ENCODE data around the gene WBP1L. TPM values are rescaled to one million over a fixed set of nuclear protein-coding genes. Genes with fewer than 3 reads are reported as not detected.

The WBP1L gene
- total and polyA plus RNA-seq, 2 of the 13 experiments (the other 11 are each of a cell fraction or from before 2014, with no cell fraction given): 8.3 to 12.3 TPM

DNA sequence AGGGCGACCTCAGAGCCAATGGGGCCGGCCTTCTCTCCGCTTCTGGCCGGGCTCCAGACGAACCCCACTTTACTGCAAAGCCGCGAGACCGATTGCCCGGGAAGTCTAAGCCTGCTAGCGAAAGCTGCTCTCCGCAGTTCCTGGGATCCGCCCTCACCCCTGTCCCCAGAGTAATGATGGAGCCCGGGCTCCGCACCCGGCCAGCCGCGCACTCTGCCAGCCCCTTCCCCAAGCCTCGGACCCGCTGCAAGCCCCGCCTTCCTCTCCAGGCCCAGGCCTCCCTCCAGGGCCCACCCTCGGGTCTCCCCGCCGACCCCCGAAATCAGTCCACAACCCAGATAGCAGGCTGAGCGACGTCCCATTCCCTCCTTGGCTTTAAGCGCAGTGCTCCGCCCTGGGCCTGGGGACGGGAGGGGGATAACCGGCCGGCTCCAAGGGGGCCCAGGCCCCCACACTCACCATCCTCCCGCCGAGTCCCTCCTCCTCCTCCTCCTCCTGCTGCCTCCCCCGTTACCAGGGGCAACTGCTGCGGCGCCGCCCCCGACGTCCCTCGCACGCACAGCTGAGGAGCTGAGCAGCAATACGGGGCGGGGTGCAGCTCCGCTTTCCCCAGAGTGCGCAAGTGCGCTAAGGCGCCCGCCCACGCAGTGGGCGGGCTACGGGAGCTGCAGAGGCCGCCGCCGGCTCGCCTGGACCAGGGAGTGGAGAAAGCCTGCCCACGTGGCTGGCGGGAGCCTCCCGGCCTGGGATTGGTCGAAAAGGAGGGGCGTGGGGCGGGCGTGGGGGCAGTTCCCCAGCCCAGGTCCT, 29.7 kb upstream of the WBP1L start, which contains the start of gene ARL3 (continued):
- TF ChIP-seq, protein P1, sequence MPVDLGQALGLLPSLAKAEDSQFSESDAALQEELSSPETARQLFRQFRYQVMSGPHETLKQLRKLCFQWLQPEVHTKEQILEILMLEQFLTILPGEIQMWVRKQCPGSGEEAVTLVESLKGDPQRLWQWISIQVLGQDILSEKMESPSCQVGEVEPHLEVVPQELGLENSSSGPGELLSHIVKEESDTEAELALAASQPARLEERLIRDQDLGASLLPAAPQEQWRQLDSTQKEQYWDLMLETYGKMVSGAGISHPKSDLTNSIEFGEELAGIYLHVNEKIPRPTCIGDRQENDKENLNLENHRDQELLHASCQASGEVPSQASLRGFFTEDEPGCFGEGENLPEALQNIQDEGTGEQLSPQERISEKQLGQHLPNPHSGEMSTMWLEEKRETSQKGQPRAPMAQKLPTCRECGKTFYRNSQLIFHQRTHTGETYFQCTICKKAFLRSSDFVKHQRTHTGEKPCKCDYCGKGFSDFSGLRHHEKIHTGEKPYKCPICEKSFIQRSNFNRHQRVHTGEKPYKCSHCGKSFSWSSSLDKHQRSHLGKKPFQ (CRISPR knock-in tag; IDR thresholded peaks at IDR 0.05; ENCODE audit: insufficient replicate concordance): peak; percentile 44
- TF ChIP-seq ZNF558 (CRISPR knock-in tag; IDR thresholded peaks at IDR 0.05; ENCODE audit: borderline replicate concordance): 0 out of 2 replicates have a peak, but pooled peaks have one; percentile 56
- 0 out of 2 replicates have a peak, but pooled peaks have one; percentile 35 for TF ChIP-seq ZNF737 (CRISPR knock-in tag; IDR thresholded peaks at IDR 0.05; ENCODE audit: borderline replicate concordance)
- TF ChIP-seq ZNF30 (CRISPR knock-in tag; IDR thresholded peaks at IDR 0.05): no peak
- 0 out of 2 replicates have a peak, but pooled peaks have one; percentile 26 for TF ChIP-seq HOXA3 (CRISPR knock-in tag; IDR thresholded peaks at IDR 0.05)
- TF ChIP-seq FOXJ3 (CRISPR knock-in tag; IDR thresholded peaks at IDR 0.05; ENCODE audit: borderline replicate concordance): no peak
- TF ChIP-seq ZNF788 (CRISPR knock-in tag; IDR thresholded peaks at IDR 0.05; ENCODE audit: borderline replicate concordance): 0 out of 2 replicates have a peak, but pooled peaks have one; percentile 25
- peak; percentile 89; the same call in 1 of the 2 replicates for TF ChIP-seq HDAC1 (CRISPR knock-in tag; IDR thresholded peaks at IDR 0.05)
- peak; percentile 83 for TF ChIP-seq NFYC (CRISPR knock-in tag; IDR thresholded peaks at IDR 0.05)
- TF ChIP-seq, protein P2, sequence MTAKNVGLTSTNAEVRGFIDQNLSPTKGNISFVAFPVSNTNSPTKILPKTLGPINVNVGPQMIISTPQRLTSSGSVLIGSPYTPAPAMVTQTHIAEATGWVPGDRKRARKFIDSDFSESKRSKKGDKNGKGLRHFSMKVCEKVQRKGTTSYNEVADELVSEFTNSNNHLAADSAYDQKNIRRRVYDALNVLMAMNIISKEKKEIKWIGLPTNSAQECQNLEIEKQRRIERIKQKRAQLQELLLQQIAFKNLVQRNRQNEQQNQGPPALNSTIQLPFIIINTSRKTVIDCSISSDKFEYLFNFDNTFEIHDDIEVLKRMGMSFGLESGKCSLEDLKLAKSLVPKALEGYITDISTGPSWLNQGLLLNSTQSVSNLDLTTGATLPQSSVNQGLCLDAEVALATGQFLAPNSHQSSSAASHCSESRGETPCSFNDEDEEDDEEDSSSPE (CRISPR knock-in tag; IDR thresholded peaks at IDR 0.05): peak; percentile 86
- no peak; the same call in 1 of the 2 replicates for TF ChIP-seq ZNF235 (CRISPR knock-in tag; IDR thresholded peaks at IDR 0.05; ENCODE audit: borderline replicate concordance)
- TF ChIP-seq CHD2 (IDR thresholded peaks at IDR 0.05; ENCODE audit: low read depth, low read length): peak; percentile 80
- 0 out of 2 replicates have a peak, but pooled peaks have one; percentile 44 for TF ChIP-seq ZNF317 (CRISPR knock-in tag; IDR thresholded peaks at IDR 0.05)
- 0 out of 2 replicates have a peak, but pooled peaks have one; percentile 9 for TF ChIP-seq TBX3 (IDR thresholded peaks at IDR 0.05; ENCODE audit: borderline replicate concordance)
- peak; percentile 86; the same call in 2 of the 3 replicates for TF ChIP-seq MXI1 (IDR thresholded peaks at IDR 0.05; ENCODE audit: borderline replicate concordance, low read depth, low read length)
- TF ChIP-seq, protein P3, sequence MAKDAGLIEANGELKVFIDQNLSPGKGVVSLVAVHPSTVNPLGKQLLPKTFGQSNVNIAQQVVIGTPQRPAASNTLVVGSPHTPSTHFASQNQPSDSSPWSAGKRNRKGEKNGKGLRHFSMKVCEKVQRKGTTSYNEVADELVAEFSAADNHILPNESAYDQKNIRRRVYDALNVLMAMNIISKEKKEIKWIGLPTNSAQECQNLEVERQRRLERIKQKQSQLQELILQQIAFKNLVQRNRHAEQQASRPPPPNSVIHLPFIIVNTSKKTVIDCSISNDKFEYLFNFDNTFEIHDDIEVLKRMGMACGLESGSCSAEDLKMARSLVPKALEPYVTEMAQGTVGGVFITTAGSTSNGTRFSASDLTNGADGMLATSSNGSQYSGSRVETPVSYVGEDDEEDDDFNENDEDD (CRISPR knock-in tag; IDR thresholded peaks at IDR 0.05; ENCODE audit: borderline replicate concordance): peak; percentile 88; the same call in 1 of the 2 replicates
- TF ChIP-seq, protein P4, sequence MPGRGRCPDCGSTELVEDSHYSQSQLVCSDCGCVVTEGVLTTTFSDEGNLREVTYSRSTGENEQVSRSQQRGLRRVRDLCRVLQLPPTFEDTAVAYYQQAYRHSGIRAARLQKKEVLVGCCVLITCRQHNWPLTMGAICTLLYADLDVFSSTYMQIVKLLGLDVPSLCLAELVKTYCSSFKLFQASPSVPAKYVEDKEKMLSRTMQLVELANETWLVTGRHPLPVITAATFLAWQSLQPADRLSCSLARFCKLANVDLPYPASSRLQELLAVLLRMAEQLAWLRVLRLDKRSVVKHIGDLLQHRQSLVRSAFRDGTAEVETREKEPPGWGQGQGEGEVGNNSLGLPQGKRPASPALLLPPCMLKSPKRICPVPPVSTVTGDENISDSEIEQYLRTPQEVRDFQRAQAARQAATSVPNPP (CRISPR knock-in tag; IDR thresholded peaks at IDR 0.05): 0 out of 2 replicates have a peak, but pooled peaks have one; percentile 14
- peak; percentile 53; the same call in 1 of the 2 replicates for TF ChIP-seq ATF7-NPFF (CRISPR knock-in tag; IDR thresholded peaks at IDR 0.05; ENCODE audit: low read depth)
- peak; percentile 38; the same call in 1 of the 2 replicates for TF ChIP-seq NAIF1 (CRISPR knock-in tag; IDR thresholded peaks at IDR 0.05; ENCODE audit: borderline replicate concordance)
- TF ChIP-seq ZNF501 (CRISPR knock-in tag; IDR thresholded peaks at IDR 0.05): peak; percentile 70
- TF ChIP-seq SP4 (CRISPR knock-in tag; IDR thresholded peaks at IDR 0.05): peak; percentile 73
- no peak for TF ChIP-seq ONECUT2 (CRISPR knock-in tag; IDR thresholded peaks at IDR 0.05)
- no peak for TF ChIP-seq ZNF605 (CRISPR knock-in tag; IDR thresholded peaks at IDR 0.05)
- TF ChIP-seq GABPB1 (CRISPR knock-in tag; IDR thresholded peaks at IDR 0.05): peak; percentile 54; the same call in 1 of the 2 replicates
